Neural progenitor cell (in vitro differentiated cells): ENCODE results near the gene NHLRC4. TPM values are rescaled to one million over a fixed set of nuclear protein-coding genes. Genes with fewer than 3 reads are reported as not detected.

Experiments used
- DNase-seq: peaks from one replicate; pipeline ENCODE4 v3.0.0-alpha.2; 2016; ENCODE audit warnings: low spot score
- H2AFZ ChIP-seq: fragments of 200-600 bp; sonication (generic); replicated peaks from 2 replicates; pipeline ENCODE4 v1.6.1; 2016; ENCODE audit warnings: antibody characterized with exemption
- H3F3A ChIP-seq: fragments of 200-600 bp; sonication (generic); 2 replicates; pipeline ENCODE4 v1.6.1; 2016; ENCODE audit warnings: antibody characterized with exemption, low read depth
- H3K27ac ChIP-seq: fragments of 200-600 bp; sonication (generic); 2 replicates; pipeline ENCODE4 v1.5.1; 2016; ENCODE audit warnings: mild to moderate bottlenecking
- H3K27me3 ChIP-seq: fragments of 200-600 bp; sonication (generic); 2 replicates; pipeline ENCODE4 v1.6.1; 2016; ENCODE audit warnings: mild to moderate bottlenecking, moderate library complexity
- H3K36me3 ChIP-seq: fragments of 200-600 bp; sonication (generic); 2 replicates; pipeline ENCODE4 v1.5.1; 2016
- H3K4me1 ChIP-seq: fragments of 200-600 bp; sonication (generic); 2 replicates; pipeline ENCODE4 v1.6.1; 2016; ENCODE audit warnings: mixed run types
- H3K4me2 ChIP-seq: fragments of 200-600 bp; sonication (generic); 2 replicates; pipeline ENCODE4 v1.6.1; 2016
- H3K4me3 ChIP-seq: fragments of 200-600 bp; sonication (generic); 2 replicates; pipeline ENCODE4 v1.5.1; 2016
- H3K79me2 ChIP-seq: fragments of 200-600 bp; sonication (generic); 2 replicates; pipeline ENCODE4 v1.6.1; 2016; ENCODE audit warnings: low read depth
- H3K9ac ChIP-seq: fragments of 200-600 bp; sonication (generic); 2 replicates; pipeline ENCODE4 v1.6.1; 2016
- H3K9me3 ChIP-seq: fragments of 200-600 bp; sonication (generic); 2 replicates; pipeline ENCODE4 v1.5.1; 2016; ENCODE audit warnings: low read depth
- H4K20me1 ChIP-seq: fragments of 200-600 bp; sonication (generic); 2 replicates; pipeline ENCODE4 v1.6.1; 2016; ENCODE audit warnings: low read depth
- H3K27ac Mint-ChIP-seq: 3 replicates; pipeline ENCODE4 v1.8.0; 2021; ENCODE audit warnings: mixed read lengths
- H3K27me3 Mint-ChIP-seq: 2 replicates; pipeline ENCODE4 v1.8.0; 2022; ENCODE audit warnings: low read depth, mild to moderate bottlenecking, inconsistent platforms, moderate library complexity, mixed read lengths; ENCODE audit not compliant: insufficient read depth
- H3K36me3 Mint-ChIP-seq: 3 replicates; pipeline ENCODE4 v1.8.0; 2021; ENCODE audit warnings: mixed read lengths
- H3K4me1 Mint-ChIP-seq: 3 replicates; pipeline ENCODE4 v1.8.0; 2021; ENCODE audit warnings: mixed read lengths
- H3K4me3 Mint-ChIP-seq: 3 replicates; pipeline ENCODE4 v1.8.0; 2021; ENCODE audit warnings: mild to moderate bottlenecking, moderate library complexity, mixed read lengths
- H3K9me3 Mint-ChIP-seq: 3 replicates; pipeline ENCODE4 v1.8.0; 2020; ENCODE audit warnings: mixed read lengths
- CTCF ChIP-seq: fragments of 200-600 bp; sonication (generic); IDR thresholded peaks from 2 replicates; pipeline ENCODE4 v1.5.1; 2017; ENCODE audit warnings: antibody characterized with exemption, mild to moderate bottlenecking
- EZH2 ChIP-seq: fragments of 200-600 bp; sonication (generic); IDR thresholded peaks from 2 replicates; pipeline ENCODE4 v1.6.1; 2017; ENCODE audit warnings: antibody characterized with exemption, mild to moderate bottlenecking, moderate library complexity
- EZH2phosphoT487 ChIP-seq: fragments of 200-600 bp; sonication (generic); IDR thresholded peaks from 2 replicates; pipeline ENCODE4 v1.6.1; 2017; ENCODE audit warnings: antibody characterized with exemption
- total RNA-seq: library from RNA; depleted of rRNA; stranded (reverse); fragments of >200 nt; gene quantifications from 2 replicates; pipeline ENCODE4 v1.2.3, GENCODE V29; 2015; ENCODE audit warnings: low replicate concordance

The NHLRC4 gene
- total RNA-seq, 1 donor from 2014 or later: not detected

- Mint-ChIP-seq H3K4me3 (peak overlapping the region; percentile 91), H3K27me3 (peaks cover 9% of the 10 kb centered on the region), H3K36me3 (peaks cover 2% of the 10 kb centered on the region), H3K9me3 (no peaks in the 10 kb centered on the region), H3K27ac (peak overlapping the region; percentile 69), H3K4me1 (peaks cover 22% of the 10 kb centered on the region)
- DNase-seq: no peak
- peaks cover 13% of the 10 kb centered on the region for H3K4me1 ChIP-seq
- peaks cover 7% of the 10 kb centered on the region for H3F3A ChIP-seq
- H3K36me3 ChIP-seq: no peaks in the 10 kb centered on the region
- H3K9me3 ChIP-seq: no peaks in the 10 kb centered on the region
- no peak overlapping the region for H3K27ac ChIP-seq
- TF ChIP-seq EZH2phosphoT487 (no peak), CTCF (no peak), EZH2 (no peak)
- no peak overlapping the region for H3K9ac ChIP-seq
- no peak overlapping the region for H2AFZ ChIP-seq
- no peak overlapping the region for H3K4me3 ChIP-seq
- H3K4me2 ChIP-seq: no peak overlapping the region
- H4K20me1 ChIP-seq: peaks cover 53% of the 10 kb centered on the region
- no peaks in the 10 kb centered on the region for H3K27me3 ChIP-seq
- peaks cover 33% of the 10 kb centered on the region for H3K79me2 ChIP-seq
These were observed 41.7 kb upstream of the NHLRC4 start for GRCh38 chr16:525123-525519.

GRCh38 chr16:525520-526180 lies 41.2 kb upstream of the NHLRC4 start:
- no peak for DNase-seq
- Histone ChIP-seq H4K20me1 (peaks cover 58% of the 10 kb centered on the region), H3K79me2 (peaks cover 39% of the 10 kb centered on the region), H3K4me2 (peak overlapping the region; percentile 86), H3K27me3 (no peaks in the 10 kb centered on the region), H3F3A (peaks cover 7% of the 10 kb centered on the region), H3K27ac (no peak overlapping the region), H3K9ac (no peak overlapping the region), H3K4me1 (peaks cover 13% of the 10 kb centered on the region), H3K9me3 (no peaks in the 10 kb centered on the region), H2AFZ (no peak overlapping the region), H3K36me3 (no peaks in the 10 kb centered on the region), H3K4me3 (peak overlapping the region; percentile 82)
- Mint-ChIP-seq H3K4me3 (peak overlapping the region; percentile 91), H3K9me3 (no peaks in the 10 kb centered on the region), H3K27ac (peak overlapping the region; percentile 69), H3K4me1 (peaks cover 22% of the 10 kb centered on the region), H3K36me3 (peaks cover 2% of the 10 kb centered on the region), H3K27me3 (peaks cover 9% of the 10 kb centered on the region)
- no peak for TF ChIP-seq EZH2phosphoT487
- TF ChIP-seq CTCF: no peak
- no peak for TF ChIP-seq EZH2

DNA sequence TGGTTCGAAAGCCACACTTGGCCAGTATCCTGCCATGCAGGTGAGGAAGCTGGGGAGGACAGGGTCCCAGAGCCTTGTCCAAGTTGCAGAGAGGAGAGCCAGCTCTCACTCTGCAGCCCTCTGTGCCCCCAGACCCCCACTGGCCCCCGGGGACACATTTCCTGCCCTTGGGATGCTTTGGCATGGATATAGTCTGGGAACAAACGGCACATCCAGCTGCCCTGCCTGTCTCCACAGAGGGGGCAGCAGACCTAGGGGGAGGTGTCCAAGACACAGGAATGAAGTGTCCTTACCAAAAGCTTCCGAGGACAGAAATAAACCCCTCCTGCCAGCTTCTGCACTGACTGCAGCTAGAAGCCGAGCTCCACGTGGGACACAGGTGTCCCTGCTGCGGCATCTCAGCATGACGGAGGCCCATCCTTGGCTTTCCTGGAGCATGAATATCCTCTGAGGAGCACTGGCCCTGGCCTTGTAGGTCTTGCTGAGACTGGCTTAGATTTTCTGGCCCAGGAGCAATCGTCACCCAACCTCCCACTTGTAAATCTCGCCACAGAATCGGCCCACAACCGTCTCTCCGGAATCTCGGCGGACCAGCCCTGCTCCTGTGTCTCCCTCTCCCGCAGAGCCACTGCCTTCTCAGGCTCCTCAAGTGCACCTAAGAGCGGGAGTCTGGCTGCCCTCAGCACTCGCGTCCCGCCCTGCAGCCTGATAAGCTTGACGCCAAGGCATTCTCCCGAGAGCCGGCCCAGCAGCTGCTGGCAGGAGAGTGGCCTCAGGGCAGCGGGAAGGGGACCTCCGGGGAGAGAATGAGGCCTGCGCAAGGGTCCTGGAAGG lies 40.4 kb upstream of the NHLRC4 start:
- DNase-seq: peak; percentile 78
- no peaks in the 10 kb centered on the region for H3K9me3 Mint-ChIP-seq
- H3K4me1 ChIP-seq: peaks cover 13% of the 10 kb centered on the region

More for the DNA sequence above, 40.4 kb upstream of the NHLRC4 start:
- H3K4me2 ChIP-seq: peak overlapping the region; percentile 86
- H3K9me3 ChIP-seq: no peaks in the 10 kb centered on the region
- H3F3A ChIP-seq: peaks cover 7% of the 10 kb centered on the region
- no peak overlapping the region for H2AFZ ChIP-seq
- Mint-ChIP-seq H3K4me3 (peak overlapping the region; percentile 91), H3K36me3 (peaks cover 2% of the 10 kb centered on the region), H3K27me3 (peaks cover 9% of the 10 kb centered on the region), H3K4me1 (peaks cover 22% of the 10 kb centered on the region), H3K27ac (peak overlapping the region; percentile 96)
- no peak overlapping the region for H3K27ac ChIP-seq
- H3K4me3 ChIP-seq: peak overlapping the region; percentile 82
- no peaks in the 10 kb centered on the region for H3K36me3 ChIP-seq
- H4K20me1 ChIP-seq: peaks cover 66% of the 10 kb centered on the region
- H3K27me3 ChIP-seq: no peaks in the 10 kb centered on the region
- TF ChIP-seq CTCF (no peak), EZH2 (no peak), EZH2phosphoT487 (no peak)
- peak overlapping the region; percentile 68 for H3K9ac ChIP-seq
- H3K79me2 ChIP-seq: peaks cover 46% of the 10 kb centered on the region
